Type B pancreatic cell (in vitro differentiated cells): Measurements from ENCODE around the gene SPART. TPM values are rescaled to one million over a fixed set of nuclear protein-coding genes. Genes with fewer than 3 reads are reported as not detected.

ENCODE experiments used
- DNase-seq: peaks from one replicate; pipeline ENCODE4 v3.0.0; 2021; ENCODE audit warnings: mixed read lengths; ENCODE audit not compliant: unreplicated experiment; ENCODE audit errors: extremely low spot score
- H3K27ac Mint-ChIP-seq: 2 replicates; pipeline ENCODE4 v1.8.0; 2021; ENCODE audit warnings: mild to moderate bottlenecking, mixed read lengths
- H3K27me3 Mint-ChIP-seq: 2 replicates; pipeline ENCODE4 v1.8.0; 2021; ENCODE audit warnings: mixed read lengths
- H3K36me3 Mint-ChIP-seq: 2 replicates; pipeline ENCODE4 v1.8.0; 2021; ENCODE audit warnings: mixed read lengths
- H3K4me1 Mint-ChIP-seq: one replicate; pipeline ENCODE4 v1.8.0; 2021; ENCODE audit warnings: mixed read lengths; ENCODE audit not compliant: unreplicated experiment
- H3K4me3 Mint-ChIP-seq: 2 replicates; pipeline ENCODE4 v1.8.0; 2021; ENCODE audit warnings: mild to moderate bottlenecking, mixed read lengths
- H3K9me3 Mint-ChIP-seq: 2 replicates; pipeline ENCODE4 v1.8.0; 2021; ENCODE audit warnings: mixed read lengths
- long read RNA-seq: library from polyadenylated mRNA; unstranded; transcript quantifications from one replicate; pipeline ENCODE4 v2.0.0, GENCODE V29; 2020
- total RNA-seq: library from RNA; stranded (reverse); gene quantifications from 2 replicates; pipeline ENCODE4 v1.2.1, GENCODE V29; 2021; ENCODE audit warnings: low replicate concordance
- TF ChIP-seq, protein P1 (sequence below): fragments of 200-600 bp; sonication (generic); conservative IDR thresholded peaks from 2 replicates; pipeline ENCODE4 v1.5.0; 2021; ENCODE audit warnings: antibody characterized with exemption, mild to moderate bottlenecking

Gene SPART, protein sequence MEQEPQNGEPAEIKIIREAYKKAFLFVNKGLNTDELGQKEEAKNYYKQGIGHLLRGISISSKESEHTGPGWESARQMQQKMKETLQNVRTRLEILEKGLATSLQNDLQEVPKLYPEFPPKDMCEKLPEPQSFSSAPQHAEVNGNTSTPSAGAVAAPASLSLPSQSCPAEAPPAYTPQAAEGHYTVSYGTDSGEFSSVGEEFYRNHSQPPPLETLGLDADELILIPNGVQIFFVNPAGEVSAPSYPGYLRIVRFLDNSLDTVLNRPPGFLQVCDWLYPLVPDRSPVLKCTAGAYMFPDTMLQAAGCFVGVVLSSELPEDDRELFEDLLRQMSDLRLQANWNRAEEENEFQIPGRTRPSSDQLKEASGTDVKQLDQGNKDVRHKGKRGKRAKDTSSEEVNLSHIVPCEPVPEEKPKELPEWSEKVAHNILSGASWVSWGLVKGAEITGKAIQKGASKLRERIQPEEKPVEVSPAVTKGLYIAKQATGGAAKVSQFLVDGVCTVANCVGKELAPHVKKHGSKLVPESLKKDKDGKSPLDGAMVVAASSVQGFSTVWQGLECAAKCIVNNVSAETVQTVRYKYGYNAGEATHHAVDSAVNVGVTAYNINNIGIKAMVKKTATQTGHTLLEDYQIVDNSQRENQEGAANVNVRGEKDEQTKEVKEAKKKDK
- total RNA-seq, result 45.9 and 67.6 TPM in 2 replicates
- long read RNA-seq, full-length matches to known transcripts, result 177 of 246 reads
- long read RNA-seq, partial matches to known transcripts, result 28 of 246 reads
- long read RNA-seq, other reads (novel, unspliced or antisense), result 41 of 246 reads

DNA sequence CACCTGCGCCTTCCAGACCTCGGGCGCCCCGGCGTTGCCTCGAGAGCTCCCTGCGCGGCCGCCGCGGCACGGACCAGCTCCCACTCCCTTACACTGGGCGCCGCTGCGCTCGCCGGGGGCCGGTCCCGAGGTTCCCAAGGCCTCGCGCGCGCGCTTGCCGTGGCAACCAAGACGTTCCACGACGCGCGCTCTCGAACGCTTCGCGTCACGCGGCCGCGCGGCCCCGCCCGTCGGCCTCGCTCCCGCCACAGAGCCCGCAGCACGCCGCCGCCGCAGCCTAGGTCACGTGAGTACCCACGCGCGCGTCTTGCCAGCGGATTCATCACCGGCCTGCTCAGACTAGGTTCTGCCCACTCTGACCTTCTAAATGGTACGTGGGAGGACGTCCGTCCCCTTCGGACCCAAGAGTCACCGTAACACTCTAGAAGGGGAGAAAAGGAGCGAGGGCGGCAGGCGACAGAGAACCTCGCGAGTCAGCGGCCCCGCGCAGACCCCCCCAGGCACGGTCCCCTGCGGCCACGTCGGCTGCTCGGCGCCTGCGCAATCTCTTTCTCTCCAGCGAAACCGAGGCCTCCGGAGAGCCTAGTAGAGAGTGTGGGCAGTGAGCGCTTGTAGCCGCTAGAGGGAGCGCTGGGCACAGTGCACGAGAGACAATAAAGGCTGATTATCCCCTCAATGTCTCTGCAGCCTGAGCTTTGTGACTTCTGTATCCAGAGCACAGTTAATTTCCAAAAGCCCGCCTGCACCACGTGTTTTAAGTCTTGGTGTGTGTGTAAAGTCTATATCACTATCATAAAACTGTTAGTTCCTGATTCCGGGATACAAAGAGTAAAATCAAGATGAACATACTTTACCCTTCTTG, at the start of gene SPART:
Gene SPART (minus strand): TSS at position 173 of the 862 bp plus-strand sequence. CDS start 10,564 bp downstream, outside the sequence.
- Mint-ChIP-seq H3K36me3 (no peaks in the 10 kb centered on the region), H3K9me3 (no peaks in the 10 kb centered on the region), H3K4me1 (peaks cover 22% of the 10 kb centered on the region), H3K27me3 (no peaks in the 10 kb centered on the region), H3K4me3 (peak within 1 kb of the TSS; percentile 96), H3K27ac (peak within 1 kb of the TSS; percentile 99)
- peak; percentile 93 for DNase-seq
- TF ChIP-seq, protein P1, sequence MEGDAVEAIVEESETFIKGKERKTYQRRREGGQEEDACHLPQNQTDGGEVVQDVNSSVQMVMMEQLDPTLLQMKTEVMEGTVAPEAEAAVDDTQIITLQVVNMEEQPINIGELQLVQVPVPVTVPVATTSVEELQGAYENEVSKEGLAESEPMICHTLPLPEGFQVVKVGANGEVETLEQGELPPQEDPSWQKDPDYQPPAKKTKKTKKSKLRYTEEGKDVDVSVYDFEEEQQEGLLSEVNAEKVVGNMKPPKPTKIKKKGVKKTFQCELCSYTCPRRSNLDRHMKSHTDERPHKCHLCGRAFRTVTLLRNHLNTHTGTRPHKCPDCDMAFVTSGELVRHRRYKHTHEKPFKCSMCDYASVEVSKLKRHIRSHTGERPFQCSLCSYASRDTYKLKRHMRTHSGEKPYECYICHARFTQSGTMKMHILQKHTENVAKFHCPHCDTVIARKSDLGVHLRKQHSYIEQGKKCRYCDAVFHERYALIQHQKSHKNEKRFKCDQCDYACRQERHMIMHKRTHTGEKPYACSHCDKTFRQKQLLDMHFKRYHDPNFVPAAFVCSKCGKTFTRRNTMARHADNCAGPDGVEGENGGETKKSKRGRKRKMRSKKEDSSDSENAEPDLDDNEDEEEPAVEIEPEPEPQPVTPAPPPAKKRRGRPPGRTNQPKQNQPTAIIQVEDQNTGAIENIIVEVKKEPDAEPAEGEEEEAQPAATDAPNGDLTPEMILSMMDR, result peak; percentile 99

DNA sequence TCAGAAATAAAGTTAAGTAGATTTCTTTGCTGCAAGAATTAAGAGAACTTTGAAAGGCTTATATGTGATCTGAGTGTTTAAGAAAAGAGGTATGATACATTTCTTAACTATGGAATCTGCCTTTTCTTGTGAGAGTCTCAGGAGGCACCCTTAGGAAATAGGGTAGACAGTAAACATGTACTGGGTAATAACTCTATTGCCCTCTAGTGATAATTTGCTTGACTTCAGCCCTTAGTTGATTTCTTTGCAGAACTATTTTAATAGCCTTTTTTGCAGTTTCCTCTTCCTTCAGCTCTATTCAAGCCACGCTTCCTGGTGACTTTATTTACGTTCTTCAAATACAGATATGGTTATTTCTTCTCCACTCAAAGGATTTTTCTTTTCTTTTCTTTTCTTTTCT, 49.1 kb upstream of the SPART start:
- Mint-ChIP-seq H3K4me3 (no peak overlapping the region), H3K4me1 (no peaks in the 10 kb centered on the region), H3K27ac (no peak overlapping the region), H3K27me3 (peaks cover 14% of the 10 kb centered on the region), H3K9me3 (no peaks in the 10 kb centered on the region), H3K36me3 (no peaks in the 10 kb centered on the region)
- TF ChIP-seq, protein P1, result peak; percentile 49
- no peak for DNase-seq

DNA sequence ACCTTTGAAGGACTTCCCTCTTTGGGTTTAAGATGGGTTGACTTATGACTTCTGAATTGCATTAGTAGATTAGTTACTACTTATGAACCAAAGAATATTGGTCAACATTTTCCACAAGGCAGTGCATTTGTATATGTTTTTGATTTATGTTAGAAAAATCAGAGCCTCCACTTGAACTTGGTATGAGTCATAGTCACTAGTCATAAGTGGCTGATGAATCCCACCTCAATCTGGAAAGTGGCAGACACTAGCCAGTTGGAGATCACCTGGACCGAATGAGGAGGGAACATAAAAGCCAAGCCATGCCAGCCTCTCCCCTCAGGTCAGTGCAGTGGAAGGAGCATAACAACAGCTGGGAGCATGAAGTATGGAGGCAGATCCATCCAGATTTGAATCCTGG, 39.3 kb upstream of the SPART start:
- Mint-ChIP-seq H3K27ac (no peak overlapping the region), H3K9me3 (no peaks in the 10 kb centered on the region), H3K36me3 (no peaks in the 10 kb centered on the region), H3K4me1 (no peaks in the 10 kb centered on the region), H3K4me3 (no peak overlapping the region), H3K27me3 (peaks cover 8% of the 10 kb centered on the region)
- no peak for DNase-seq
- TF ChIP-seq, protein P1, result no peak

DNA sequence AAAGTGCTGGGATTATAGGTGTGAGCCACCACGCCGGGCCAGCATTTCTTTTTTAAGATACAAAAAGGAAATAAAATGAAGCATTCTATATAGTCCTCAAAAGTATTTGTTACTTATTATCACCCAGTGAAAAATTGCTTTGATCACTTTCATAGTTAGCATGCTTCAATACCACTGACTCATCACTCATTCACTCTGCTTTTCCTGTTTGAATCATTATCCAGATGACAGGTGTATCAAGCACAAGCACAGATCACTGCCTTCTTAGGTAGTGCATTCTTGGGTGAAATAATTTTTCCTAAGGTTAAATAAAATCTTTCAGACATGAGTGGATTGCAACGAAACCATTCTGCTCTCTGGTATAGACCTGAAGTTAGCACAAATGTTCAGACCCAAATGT, 35.8 kb upstream of the SPART start:
- no peak for DNase-seq
- Mint-ChIP-seq H3K36me3 (no peaks in the 10 kb centered on the region), H3K4me1 (no peaks in the 10 kb centered on the region), H3K9me3 (no peaks in the 10 kb centered on the region), H3K4me3 (no peak overlapping the region), H3K27ac (no peak overlapping the region), H3K27me3 (peaks cover 4% of the 10 kb centered on the region)
- TF ChIP-seq, protein P1, result no peak

DNA sequence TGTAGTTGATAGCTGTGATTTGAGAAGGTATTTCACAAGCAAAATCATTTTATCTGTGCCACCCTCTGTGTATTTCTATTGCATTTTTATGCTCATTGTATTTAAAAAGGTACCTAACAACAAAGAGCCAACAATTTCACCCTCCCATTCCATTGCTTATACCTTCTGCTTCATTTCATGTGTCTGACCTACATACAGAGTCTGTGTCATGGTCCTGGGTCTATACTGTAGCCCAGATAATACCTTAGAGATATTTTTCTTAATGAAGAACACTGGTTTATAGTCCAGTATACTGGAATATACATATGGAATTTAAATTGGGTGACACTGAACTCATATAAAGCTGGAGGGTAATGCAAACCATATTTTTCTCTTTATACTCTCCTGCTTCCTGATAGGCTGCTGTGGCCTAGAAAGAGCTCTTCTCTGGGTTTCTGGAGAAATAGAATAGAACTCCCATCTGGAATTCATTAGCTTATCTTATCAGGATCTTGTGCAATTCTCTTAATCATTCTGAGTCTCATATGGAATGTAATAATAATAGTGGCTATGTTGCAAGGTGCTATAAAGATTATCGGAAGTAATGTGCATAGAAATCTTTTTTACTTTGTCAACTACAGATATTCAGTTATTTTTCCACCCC, 31.8 kb upstream of the SPART start:
- no peak overlapping the region for H3K4me3 Mint-ChIP-seq
- DNase-seq, result no peak
- no peak overlapping the region for H3K27ac Mint-ChIP-seq
- peaks cover 6% of the 10 kb centered on the region for H3K4me1 Mint-ChIP-seq
- TF ChIP-seq, protein P1, result no peak
- no peaks in the 10 kb centered on the region for H3K27me3 Mint-ChIP-seq
- H3K9me3 Mint-ChIP-seq, result no peaks in the 10 kb centered on the region
- H3K36me3 Mint-ChIP-seq, result peaks cover 5% of the 10 kb centered on the region
